NCI-H1417 treated with DMSO at 0.1 percent for 48 hours (cell line): Measurements from ENCODE around the gene ACTR8.

ENCODE experiments used
- DNase-seq: peaks from one replicate; lab custom pipeline; 2025; lab: John Stamatoyannopoulos, UW

ACTR8 gene

DNA sequence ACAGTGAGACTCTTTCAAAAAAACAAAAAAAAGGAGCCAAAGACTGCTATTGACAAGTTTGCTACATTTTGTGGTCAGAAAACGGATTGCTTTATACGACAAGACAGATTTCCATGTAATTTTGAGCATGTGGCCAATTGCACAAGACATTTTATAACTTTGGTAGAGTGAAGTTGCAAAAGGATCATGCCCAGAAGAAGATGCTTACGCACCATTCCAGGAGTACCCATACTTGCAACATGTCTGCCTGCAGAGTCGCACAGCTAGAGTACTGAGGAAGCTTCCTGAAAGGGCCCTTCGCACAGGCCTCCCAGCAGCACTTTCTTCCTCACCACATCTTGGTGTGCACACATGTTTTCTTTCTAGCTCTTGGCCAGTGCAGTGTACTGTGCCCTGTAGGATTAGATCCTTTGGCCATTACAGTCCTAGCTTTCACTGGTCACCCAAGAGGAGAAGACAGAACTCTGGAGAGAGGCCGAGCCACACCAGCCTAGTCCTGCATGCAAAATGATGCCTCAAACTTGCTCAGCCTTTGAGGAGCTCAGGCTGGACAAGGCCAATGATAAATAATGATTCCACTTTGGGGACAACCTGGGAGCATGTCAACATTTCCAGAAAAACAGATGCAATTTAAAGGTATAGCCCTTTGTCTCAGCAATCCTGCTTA is 47.4 kb downstream of the ACTR8 start:
- no peak for DNase-seq

DNA sequence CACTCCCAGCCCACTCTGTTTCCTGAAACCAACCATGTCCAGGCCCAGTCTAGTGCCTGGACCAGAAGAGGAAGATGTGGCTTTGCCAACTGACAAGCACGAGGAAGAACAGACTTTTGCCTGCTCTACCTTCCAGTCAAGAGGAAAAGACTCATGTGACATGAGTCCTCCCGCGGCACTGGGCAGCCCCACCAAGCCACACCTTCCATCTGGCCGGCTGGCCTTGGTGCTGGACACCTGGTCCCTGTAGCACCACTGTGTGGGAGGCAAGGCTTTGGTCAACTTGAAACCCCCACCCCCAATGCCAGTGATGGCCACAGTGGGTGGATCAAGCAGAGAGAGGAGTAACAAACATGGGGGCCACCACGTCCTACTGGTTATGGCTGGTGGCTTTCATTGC is 48.3 kb downstream of the ACTR8 start:
- no peak for DNase-seq

- DNase-seq: no peak
Measured at GRCh38 chr3:53833053-53833645, 48.8 kb downstream of the ACTR8 start.

GRCh38 chr3:53830944-53831343 is 51.0 kb downstream of the ACTR8 start:
- DNase-seq: no peak

DNA sequence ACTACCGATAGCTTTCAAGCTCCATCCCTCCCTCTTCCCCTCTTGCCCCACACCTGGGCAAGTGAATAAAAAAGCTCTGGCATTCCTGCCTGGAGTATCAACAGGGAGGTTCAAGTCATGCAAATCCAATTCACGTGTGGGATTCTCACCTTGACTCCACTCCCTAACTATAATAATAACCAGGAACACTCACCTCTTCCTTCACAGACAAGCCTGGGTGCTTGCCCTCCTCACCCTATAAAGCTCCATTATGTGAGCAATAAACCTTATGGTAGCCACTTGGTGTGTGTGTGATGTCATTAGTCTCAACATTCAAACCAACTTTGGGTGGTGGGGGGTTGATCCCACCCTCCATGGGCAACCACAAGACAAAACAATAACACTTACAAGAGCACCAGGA is 52.3 kb downstream of the ACTR8 start:
- DNase-seq: no peak

- DNase-seq: no peak
Measured at GRCh38 chr3:53828581-53828980, 53.4 kb downstream of the ACTR8 start.

DNA sequence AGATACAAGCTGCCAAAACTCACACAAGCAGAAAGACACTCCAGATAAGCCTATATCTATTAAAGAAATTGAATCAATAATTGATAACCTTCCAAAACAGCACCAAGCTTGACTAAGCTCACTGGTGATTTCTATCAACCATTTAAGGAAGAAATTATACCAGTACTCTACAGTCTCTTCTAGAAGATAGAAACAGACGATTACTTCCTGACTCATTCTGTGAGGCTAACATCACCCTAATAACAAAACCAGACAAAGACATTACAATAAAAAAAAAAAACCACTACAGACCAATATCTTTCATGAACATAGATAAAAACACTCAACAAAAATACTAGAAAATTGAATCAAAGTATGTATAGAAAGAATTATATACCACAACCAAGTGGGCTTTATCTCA is 55.9 kb downstream of the ACTR8 start:
- DNase-seq: no peak

GRCh38 chr3:53824795-53825194 is 57.2 kb downstream of the ACTR8 start:
- no peak for DNase-seq

DNA sequence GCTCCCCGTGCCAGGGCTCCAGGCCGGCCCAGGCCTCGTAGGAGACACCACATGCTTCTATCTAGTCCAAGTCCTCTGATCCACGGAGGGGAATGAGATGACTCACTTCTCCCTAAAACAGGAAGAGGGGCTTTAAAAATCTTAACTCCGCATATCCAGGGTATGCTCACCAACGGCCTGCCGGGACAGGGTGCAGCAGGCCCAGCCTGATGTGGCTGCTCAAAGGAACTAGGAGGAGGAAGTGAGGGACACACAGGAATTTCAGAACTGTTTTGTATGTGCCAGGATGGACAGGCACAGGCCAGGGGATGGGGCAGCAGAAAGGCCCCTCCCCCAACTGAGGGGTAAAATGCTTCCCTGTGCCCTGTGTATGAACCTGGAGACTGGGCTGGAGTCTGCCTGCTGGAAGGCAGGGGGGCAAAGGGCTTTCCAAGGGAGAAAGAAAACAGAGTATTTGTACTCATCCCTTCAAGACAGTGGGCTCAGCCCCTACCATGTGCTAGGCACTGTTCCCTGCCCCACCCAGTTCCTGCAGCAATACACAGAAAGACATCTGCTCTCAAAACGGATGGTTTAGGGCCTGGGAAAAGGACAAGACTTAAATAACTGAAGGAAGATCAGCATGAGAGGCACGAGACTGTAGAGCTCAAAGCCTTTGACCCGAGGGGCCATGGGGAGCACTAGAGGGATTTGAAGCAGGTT is 57.8 kb downstream of the ACTR8 start:
- DNase-seq: no peak

DNA sequence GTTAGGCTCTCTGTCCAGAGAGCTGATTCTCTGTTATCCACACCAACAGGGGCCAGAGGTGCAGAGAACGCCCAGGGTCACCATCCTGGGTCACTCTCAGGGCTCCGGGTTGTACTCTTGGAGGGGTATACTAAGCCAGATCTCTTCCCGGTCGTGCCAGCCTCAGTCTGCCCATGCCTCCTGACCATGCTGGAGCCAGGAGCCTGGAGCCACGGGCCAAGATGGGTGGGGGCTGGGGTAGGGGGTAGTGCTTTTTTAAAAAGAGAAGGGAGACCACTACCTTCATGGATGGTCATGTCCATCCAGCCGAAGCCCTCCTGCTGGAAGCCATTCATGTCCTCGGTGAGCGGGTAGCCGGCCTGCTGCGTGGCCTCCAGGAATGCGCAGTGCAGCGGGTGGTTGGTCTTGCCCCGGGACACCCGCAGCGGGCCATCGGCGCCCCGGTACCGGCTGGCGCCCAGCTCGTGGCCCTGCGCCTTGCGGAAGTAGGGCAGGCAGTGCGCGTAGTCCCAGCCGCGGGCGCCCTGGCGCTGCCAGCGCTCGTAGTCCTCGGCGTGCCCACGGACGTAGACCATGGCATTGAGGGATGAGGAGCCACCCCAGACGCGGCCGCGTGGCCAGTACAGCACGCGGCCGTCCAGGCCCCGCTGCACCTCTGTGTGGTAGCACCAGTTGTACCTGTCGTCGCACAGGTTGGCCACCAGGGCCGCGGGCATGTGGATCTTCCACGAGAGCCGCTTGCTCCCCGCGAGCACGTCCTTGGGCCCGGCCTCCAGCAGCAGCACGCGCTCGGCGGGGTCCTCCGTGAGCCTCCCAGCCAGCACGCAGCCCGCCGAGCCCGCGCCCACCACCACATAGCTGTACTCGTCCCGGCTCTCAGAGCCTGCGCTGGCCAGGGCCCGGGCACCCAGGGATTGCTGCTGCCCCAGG is 58.7 kb downstream of the ACTR8 start:
- DNase-seq: no peak

DNA sequence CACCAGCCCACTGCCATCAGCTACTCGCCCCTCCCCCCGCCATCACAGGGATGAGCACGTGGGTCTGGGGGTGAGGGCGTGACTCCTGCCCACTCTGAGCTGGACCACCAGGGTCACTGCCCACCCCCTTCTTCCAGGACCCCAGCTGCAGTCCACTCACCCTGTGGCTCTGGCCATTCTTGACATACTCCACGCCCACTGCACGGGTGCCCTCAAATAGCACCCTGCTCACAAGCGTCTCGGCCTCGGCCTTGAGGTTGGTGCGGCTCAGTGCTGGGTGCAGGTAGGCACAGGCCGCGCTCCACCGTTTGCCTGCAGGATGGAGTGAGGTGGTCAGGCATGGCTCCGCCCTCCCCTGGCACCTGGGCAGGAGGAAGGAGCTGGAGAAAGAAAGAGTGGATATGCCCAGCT is 59.6 kb downstream of the ACTR8 start:
- DNase-seq: no peak

GRCh38 chr3:53821631-53822121 is 60.3 kb downstream of the ACTR8 start:
- DNase-seq: no peak

GRCh38 chr3:53820756-53821580 is 61.0 kb downstream of the ACTR8 start:
- no peak for DNase-seq

- no peak for DNase-seq
Measured at GRCh38 chr3:53820084-53820483, 61.9 kb downstream of the ACTR8 start.

GRCh38 chr3:53819163-53819868 is 62.6 kb downstream of the ACTR8 start:
- DNase-seq: no peak

DNA sequence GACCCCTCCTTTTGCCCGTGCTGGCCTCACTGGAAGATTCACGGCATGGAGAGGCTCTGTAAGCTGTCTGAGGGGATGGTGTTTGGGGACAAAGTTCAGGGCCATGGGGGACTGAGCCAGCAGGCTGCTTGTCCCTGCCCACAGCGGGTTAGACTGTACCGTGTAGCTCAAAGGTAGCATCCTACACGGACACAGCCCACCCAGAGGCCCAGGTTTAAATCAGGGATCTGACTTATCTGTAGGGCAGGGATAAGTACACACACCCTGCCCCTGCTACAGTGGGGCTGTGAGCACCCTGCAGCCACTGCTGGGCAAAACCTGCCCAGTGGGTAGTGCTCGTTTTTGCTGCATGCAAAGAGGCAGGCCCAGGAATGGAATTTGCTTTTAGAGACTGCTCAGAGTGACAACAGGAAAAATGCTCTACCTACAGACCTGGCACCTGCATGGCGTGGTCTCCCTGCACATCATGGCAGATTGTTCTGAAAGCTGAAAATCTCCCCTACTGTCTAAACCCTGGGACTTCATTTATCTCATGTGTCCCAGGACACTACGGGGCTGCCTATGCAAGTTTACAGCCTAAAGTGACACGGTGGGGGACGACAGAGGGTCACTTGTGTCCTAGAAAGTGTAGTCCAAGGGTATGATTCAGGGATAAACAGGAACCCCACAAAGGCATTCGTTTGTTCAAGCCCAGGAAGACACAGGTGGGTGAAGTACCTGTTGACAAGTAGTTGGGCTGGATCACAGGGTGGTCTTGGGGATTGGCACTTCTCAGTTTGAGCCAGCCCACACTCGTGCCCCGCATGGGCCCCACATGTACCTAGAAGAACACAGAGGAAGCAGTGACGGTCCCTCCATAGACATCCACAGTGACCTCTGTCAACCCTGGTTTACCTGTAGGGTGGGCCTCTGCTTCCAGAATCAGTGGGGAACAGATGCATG is 63.5 kb downstream of the ACTR8 start:
- DNase-seq: no peak

DNA sequence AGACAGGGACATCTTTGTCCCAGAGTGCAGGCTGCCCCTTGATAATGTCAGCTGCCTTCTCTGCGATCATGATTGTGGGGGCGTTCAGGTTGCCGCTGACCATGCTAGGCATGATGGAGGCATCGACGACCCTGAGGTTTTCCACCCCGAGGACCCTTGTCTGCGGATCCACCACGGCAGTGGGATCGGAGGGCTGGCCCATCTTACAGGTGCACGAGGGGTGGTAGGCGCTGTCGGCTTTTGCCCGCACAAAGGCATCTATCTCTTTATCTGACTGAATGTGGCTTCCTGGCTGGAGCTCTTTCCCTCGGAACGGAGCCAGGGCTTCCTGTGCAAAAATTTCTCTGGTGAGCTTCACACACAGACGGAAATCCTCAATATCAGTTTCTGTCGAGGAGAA is 64.1 kb downstream of the ACTR8 start:
- no peak for DNase-seq

GRCh38 chr3:53817211-53817610 is 64.7 kb downstream of the ACTR8 start:
- no peak for DNase-seq
